COLO668 (cell line): Measurements from ENCODE around the gene PPIL1.

Experiments used
- DNase-seq: peaks from one replicate; lab custom pipeline; 2025; ENCODE audit not compliant: unreplicated experiment; lab: John Stamatoyannopoulos, UW

PPIL1 gene

GRCh38 chr6:36856277-36856676 lies 18.3 kb downstream of the PPIL1 start:
- DNase-seq = no peak

DNA sequence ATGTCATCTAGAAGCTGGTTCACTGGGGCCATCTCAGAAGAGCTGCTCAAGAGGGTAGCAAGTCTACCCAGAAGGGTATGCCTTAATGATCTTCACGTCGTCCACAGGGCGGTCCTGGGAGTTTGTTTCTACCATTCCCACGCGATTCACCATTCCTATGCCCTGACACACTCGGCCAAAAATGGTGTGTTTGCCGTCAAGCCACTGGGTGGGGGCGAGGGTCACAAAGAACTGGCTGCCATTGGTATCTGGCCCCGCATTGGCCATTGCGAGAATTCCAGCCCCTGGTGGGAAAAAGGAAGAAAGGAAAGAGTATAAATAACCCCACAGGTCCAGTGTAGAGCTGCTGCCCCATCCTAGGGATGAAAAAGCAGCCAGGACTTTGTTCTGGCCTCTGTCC lies 18.9 kb downstream of the PPIL1 start:
- no peak for DNase-seq

GRCh38 chr6:36853325-36853724 lies 21.3 kb downstream of the PPIL1 start:
- DNase-seq = no peak

DNA sequence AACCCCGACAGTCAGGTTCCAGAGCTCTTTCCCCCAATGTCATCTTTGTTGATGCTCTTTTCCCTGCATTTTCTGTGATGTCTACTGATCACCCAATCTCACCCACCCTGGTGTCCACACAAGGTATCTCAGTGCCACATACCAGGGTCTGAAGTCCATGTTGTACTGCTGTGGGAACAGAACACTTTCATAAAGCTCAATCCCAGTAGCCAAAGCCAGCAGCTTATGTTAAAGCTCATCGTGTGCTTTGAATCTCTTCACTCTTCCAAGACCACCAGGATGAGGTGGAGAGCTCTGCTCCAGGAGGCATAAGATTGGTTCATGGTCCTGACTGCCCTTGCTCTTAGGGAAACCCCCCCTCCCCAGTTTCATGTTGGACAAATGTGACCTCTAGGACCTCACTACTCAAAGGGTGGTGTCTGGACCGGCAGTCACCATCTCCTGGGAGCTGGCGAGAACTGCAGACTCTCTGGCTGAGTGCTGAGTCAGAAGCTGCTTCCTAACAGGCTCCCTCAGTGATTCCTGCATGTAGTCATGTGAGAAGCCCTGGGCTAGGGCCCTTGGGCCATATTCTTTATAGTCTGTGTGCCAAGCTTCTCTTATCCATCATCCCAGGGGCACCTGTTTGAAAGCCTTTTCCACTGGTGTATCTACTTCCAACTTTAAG lies 22.0 kb downstream of the PPIL1 start:
- no peak for DNase-seq

DNA sequence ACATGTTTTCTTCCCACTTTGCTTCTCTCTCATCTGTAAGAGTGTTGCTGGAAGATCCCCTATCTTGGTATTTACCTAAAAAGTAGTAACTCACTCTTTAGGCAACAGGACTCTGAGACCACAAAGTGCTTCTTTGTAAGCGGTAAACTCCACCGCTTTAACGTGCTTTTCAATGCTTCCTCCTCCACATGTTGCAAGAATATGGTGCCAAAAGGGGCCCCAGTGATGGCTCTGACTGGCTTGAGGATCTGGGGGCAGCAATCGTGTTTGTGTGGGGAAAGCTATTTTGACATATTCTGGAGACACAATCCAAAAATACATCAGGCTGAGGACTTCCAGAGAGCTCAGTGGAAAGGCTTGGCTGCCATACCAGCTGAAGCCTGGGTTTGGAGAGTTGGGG lies 23.0 kb downstream of the PPIL1 start:
- no peak for DNase-seq

- peak; percentile 14 for DNase-seq
These were observed 23.4 kb downstream of the PPIL1 start for GRCh38 chr6:36851149-36851614.

- DNase-seq = no peak
These were observed 24.6 kb downstream of the PPIL1 start for GRCh38 chr6:36850021-36850420.

DNA sequence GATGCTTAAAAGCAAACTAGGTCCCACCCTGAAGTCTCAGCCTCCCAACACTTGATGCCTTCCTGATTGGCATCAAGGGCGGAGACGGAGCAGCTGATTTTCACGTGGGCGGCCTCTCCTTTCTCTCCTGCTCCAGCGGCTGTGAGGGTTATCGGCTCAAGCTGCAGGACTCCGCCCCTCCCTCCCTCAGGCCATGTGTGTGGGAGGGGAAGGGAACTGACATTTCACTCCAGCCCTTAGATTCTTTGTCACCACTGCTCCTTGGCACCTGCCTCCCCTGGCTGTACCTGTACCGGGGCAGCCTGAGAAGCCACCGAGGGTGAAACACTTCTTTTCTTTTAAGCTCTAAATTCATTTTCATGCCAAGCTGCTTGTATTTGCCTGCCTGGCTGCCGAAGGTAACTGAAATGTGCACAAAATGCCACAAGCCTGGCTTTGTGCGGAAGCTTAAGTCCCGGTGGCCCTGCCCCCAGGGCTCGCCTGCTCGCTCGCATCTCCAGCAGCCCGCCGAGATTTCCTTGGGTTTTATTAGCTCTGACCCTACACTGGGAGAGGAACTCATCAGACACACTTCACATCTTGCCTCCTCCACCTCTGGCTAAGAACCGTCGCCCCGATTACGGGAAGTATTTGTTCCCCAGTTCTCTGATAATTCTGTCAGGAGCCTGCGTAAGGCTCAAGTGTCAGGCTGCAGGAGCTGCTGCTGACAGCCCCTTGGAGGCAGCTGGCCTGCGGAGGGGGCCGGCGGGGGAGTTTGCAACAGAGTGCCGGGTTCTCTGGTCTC lies 25.8 kb downstream of the PPIL1 start:
- DNase-seq = no peak

- DNase-seq = no peak
These were observed 26.6 kb downstream of the PPIL1 start for GRCh38 chr6:36847991-36848390.

DNA sequence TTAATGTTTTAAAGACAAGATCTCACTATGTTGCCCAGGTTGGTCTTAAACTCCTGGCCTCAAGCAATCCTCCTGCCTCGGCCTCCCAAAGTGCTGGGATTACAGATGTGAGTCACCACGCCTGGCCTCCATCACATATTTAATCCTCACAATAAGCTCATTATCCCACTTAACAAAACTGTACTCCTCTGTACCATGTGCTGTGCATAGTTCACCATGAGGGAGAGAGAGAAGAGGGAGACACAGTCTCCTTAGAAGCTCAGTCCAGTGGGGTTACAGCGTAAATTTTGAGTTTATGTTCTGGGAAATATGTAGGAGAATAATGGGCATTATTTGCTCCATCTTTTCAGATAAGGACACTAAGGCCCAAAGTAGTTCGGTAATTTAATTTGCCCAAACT lies 27.5 kb downstream of the PPIL1 start:
- no peak for DNase-seq

GRCh38 chr6:36845233-36845632 lies 29.4 kb downstream of the PPIL1 start:
- DNase-seq = no peak

GRCh38 chr6:36844232-36845170 lies 30.1 kb downstream of the PPIL1 start:
- no peak for DNase-seq

DNA sequence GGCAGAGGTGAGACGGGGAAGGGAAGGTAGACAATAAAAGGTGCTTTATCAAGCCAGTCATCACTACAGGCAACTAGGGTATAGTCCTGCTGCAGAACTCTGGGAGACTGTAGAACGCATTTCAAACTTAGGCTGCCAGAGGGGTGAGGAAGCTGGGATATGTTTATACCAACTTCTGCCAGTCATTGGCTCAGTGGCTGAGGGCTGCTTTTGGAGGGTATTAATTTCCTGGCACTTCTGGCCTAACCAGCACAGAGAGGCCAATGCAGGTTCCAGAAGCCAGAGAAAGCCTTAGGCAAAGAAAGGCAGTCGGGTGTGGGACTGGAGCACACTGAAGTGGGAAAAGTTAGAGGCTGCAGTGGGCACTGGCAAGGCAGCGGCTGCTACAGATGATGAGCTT lies 31.4 kb downstream of the PPIL1 start:
- DNase-seq = no peak

DNA sequence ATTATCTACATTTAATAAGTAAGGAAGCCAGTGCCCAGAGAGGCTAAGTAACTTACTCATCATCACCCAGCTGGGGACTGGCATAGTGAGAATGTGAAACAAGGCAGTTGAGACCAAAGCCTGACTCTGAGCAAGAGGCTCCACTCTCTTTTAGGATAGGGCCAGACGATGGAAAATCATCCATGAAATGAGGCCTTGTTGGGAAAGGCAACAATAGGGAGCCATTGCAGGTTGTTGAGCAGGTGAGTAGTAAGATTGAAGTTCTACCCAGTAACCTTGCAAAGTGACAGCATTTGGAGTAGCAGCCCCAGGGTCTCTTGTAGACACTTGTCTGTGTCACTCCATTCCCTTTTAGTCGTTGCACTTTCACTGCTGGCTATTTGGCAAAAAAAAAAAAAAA lies 32.8 kb downstream of the PPIL1 start:
- DNase-seq = no peak

DNA sequence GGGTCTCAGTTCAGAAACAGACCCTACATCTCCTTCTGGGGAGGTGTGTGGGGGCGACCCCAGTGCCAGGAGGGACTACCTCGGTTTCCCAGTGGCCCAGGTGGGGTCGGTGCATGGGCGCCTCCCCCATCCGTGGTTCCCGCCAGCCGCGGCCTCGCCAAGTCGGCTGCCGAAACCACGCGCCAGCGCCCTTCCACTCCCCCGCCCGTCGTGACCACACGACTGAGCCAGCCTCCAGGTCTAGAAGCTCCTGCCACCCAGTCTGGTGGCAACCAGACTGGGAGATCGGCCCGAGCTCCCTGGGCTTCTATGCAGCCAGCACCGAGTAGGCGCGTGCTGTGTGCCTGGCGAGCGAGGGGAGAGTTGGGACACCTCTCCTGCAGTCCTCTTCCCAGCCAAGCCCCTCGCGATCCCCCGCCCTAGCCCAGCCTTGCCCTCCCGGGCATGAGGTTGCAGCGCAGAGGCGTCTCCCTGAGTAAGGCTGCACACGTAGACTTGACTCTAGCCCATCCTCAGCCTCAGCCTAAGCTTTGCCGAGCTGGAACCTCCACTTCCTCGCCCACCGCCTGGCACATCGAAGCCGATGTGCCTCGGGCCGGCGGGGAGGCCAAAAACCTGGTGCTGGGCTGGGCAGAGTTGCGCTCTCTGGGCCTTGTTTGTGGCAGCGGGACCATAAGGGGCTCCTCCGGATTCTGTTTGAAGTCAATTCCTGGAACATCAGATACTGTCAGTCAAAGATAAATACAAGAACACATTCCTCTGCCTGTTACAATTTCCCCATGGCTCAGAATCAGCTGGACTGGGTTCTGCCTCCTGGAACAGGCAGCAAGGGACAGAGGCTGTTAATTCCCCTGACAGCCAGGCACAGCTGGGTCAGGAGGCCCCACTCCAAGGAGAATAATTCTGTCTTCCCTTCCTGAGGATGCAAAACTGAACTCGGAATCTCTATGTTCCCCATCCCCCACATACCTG lies 33.9 kb downstream of the PPIL1 start:
- no peak for DNase-seq

DNA sequence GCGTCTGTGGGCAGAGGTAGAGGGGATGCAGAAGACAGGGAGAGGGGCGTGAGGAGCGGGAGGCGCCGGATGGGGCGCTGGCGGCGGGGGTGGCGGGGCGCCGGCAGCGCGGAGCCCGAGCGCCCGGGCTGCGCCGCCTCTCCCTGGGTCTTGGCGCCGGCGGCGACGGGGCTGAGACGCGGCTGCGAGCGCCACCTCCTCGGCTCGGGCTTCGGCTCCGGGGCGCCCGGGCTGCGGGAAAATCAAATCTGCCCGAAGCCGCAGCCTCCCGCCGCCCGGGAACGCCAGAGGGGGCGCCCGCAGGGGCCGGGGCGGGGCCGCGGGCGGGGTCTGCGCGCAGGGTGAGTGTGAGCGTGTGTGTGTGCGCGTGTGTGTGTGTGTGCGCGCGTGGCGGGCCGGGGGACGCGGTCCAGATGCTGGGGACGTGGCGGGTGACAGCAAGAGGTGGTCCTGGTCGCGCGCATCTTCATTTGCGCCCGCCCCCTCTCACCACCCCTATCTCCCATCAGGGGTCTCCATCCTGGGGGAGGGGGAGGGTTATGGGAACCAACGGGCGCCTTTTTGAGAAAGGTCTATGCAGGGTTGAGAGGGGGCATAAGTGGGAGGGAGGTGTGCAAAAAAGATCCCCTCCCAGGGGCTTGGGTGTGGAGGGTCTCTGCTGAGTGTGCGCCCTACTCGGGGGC lies 34.7 kb downstream of the PPIL1 start:
- DNase-seq = peak; percentile 13

- DNase-seq = no peak
These were observed 35.5 kb downstream of the PPIL1 start, which contains the start of gene CPNE5 for GRCh38 chr6:36838896-36839748. CPNE5 (minus strand) TSS chr6:36839444; CDS start chr6:36839377, 67 bp downstream.

GRCh38 chr6:36837686-36838085 lies 36.9 kb downstream of the PPIL1 start:
- no peak for DNase-seq

DNA sequence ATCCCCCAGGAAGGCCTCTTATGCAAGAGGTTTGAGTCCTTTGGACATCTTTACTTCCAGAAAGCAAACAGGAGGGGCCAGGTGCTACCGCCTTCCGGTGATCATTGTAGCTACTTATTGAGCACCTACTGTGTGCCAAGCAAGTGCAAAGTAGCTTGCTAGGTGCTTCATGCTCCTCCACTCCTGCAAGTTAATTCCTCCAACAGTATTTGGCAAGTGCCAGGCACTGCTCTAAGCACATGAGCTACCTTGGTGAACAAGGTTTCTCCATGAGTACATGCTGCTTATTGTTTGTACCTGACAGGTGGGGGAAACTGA lies 37.6 kb downstream of the PPIL1 start:
- no peak for DNase-seq
